ENCODE measurements around the gene DOK6. TPM values are rescaled to one million over a fixed set of nuclear protein-coding genes. Genes with fewer than 3 reads are reported as not detected.

DOK6 gene
- total and polyA plus RNA-seq, 10 donors, result 0.09 to 2.0 (median 0.40) TPM

GRCh38 chr18:69898241-69898861 lies 497.7 kb downstream of the DOK6 start:
- peaks cover 0 to 12% (median 6%) of the 10 kb centered on the region in 6 donors for H3K36me3 ChIP-seq
- no peak for DNase-seq
- H3K4me1 ChIP-seq, result peaks cover 0 to 33% (median 4%) of the 10 kb centered on the region in 6 donors
- H3K4me3 ChIP-seq, result peak overlapping the region in 1 of 8 donors; percentile 45
- no peak for TF ChIP-seq POLR2AphosphoS5 (IDR thresholded peaks at IDR 0.05)
- no peak for TF ChIP-seq POLR2A (IDR thresholded peaks at IDR 0.05)
- TF ChIP-seq, protein P1, sequence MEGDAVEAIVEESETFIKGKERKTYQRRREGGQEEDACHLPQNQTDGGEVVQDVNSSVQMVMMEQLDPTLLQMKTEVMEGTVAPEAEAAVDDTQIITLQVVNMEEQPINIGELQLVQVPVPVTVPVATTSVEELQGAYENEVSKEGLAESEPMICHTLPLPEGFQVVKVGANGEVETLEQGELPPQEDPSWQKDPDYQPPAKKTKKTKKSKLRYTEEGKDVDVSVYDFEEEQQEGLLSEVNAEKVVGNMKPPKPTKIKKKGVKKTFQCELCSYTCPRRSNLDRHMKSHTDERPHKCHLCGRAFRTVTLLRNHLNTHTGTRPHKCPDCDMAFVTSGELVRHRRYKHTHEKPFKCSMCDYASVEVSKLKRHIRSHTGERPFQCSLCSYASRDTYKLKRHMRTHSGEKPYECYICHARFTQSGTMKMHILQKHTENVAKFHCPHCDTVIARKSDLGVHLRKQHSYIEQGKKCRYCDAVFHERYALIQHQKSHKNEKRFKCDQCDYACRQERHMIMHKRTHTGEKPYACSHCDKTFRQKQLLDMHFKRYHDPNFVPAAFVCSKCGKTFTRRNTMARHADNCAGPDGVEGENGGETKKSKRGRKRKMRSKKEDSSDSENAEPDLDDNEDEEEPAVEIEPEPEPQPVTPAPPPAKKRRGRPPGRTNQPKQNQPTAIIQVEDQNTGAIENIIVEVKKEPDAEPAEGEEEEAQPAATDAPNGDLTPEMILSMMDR (IDR thresholded peaks at IDR 0.05 in 8 of 11, conservative IDR thresholded peaks at IDR 0.05 in 3 of 11), result no peak
- intact Hi-C loops (cut with DNase I; ENCODE audit: low total_unique reads), result no loop called here
- peaks cover 0 to 5% (median 0%) of the 10 kb centered on the region in 8 donors for H3K9me3 ChIP-seq
- WGBS, 5 donors, result 41 to 62% (median 54%) methylated on average over 11 of the region's 11 CpGs
- H3K27ac ChIP-seq, result peak overlapping the region in 3 of 8 donors; percentile 17 to 57 (median 38)
- no peaks in the 10 kb centered on the region for H3K27me3 ChIP-seq (replicated peaks in 1 of 7)

Measured in spleen (tissue), 11 donors.